Fibroblast of mammary gland (primary cell): ENCODE data around the gene CKM.

ENCODE experiments used
- DNase-seq: peaks from one replicate; pipeline ENCODE4 v3.0.0-alpha.2; 2010; ENCODE audit warnings: low read depth
- H3K4me3 ChIP-seq: 2 replicates; pipeline ENCODE4 v1.5.1; 2011; ENCODE audit warnings: low read depth, mild to moderate bottlenecking, low read length, moderate library complexity; ENCODE audit not compliant: control insufficient read depth
- TF ChIP-seq, protein P1 (sequence below): conservative IDR thresholded peaks from 2 replicates; pipeline ENCODE4 v1.5.1; 2011; ENCODE audit warnings: low read depth, low read length, inconsistent platforms; ENCODE audit not compliant: control insufficient read depth, insufficient read depth

The CKM gene

DNA sequence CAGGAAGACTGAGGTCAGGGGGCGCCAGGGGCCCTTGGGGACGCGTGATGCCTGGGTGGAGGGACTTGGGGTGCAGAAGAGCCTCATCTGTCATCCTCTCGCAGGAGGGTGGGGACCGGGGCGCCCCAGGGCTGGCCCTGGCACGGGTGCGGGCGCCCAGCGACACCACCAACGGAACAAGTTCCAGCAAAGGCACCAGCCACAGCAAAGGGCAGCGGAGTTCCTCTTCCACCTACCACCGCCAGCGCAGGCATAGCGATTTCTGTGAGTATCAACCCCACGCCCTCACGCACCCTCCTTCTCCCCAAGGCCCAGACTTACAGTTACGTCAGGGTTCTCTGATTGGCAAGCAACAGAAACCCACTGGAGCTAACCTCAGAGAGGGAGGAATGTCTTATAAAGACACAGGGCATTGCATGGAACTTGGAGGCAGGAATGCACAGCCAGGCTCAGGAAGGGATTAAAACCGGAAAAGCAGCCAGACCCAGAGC is 42.2 kb downstream of the CKM start:
- TF ChIP-seq, protein P1, sequence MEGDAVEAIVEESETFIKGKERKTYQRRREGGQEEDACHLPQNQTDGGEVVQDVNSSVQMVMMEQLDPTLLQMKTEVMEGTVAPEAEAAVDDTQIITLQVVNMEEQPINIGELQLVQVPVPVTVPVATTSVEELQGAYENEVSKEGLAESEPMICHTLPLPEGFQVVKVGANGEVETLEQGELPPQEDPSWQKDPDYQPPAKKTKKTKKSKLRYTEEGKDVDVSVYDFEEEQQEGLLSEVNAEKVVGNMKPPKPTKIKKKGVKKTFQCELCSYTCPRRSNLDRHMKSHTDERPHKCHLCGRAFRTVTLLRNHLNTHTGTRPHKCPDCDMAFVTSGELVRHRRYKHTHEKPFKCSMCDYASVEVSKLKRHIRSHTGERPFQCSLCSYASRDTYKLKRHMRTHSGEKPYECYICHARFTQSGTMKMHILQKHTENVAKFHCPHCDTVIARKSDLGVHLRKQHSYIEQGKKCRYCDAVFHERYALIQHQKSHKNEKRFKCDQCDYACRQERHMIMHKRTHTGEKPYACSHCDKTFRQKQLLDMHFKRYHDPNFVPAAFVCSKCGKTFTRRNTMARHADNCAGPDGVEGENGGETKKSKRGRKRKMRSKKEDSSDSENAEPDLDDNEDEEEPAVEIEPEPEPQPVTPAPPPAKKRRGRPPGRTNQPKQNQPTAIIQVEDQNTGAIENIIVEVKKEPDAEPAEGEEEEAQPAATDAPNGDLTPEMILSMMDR, result no peak
- DNase-seq, result no peak
- no peak overlapping the region for H3K4me3 ChIP-seq

DNA sequence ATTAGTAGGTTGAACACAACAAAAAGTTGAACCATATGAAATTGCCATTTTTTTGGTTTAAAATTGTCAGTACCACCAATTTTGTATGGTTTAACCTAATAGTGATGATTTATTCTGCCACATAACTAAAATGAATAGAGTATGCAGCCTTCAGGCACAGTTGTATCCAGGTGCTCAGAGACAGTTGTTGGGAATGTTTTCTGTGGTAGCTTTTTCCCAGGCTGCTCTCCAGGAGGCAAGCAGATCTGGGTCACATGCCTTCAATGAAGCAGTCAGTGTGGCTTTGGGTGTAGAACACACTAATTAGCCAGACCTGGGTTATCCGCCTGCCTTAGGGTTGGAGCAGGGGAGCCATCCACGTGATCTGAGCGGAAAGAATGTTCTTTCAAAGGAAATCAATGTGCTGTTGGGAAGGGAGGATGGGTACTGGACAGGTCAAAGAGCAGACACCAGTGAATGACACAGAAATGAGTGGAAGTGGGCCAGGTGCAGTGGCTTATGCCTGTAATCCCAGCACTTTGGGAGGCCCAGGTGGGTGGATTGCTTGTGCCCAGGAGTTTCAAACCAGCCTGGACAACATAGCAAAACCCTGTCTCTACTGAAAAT is 43.0 kb downstream of the CKM start:
- TF ChIP-seq, protein P1, result no peak
- no peak for DNase-seq
- no peak overlapping the region for H3K4me3 ChIP-seq

DNA sequence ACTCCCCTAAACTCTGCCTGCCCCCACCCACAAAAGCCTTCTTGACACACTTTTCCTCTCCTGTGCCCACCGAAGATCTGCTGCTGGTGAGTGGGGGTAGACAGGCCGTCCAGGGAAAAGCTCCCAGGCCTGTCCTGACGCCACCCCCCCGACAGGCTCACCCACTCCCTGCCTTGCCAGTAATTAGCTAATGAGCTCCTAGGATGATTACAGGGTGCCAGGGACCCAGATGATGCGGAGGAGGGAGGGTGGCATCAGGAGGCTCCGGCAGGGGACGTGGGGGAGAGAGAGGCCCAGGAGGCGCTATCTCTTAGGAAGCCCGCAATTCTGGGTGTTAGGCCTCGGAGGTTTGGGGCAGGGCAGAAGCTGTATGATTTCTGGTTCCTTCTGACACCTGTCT is 44.6 kb downstream of the CKM start:
- no peak overlapping the region for H3K4me3 ChIP-seq
- TF ChIP-seq, protein P1, result no peak
- DNase-seq, result no peak

DNA sequence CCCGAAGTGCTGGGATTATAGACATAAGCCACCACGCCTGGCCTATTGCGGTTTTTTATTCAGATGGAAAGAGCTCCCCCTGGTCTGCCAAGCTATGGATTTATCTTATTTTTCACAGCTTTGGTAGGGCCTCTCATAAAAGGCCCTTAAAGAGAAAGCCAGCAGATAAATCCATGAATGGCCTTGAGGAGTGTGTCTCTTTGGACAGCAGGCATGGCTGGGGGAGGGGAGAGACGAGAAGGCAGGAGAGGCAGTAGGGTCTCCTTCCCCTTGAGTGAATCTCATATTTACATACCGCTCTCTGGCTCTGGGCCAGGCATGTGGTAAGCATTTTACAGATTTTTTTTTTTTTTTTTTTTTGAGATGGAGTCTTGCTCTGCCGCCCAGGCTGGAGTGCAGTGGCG is 46.4 kb downstream of the CKM start:
- TF ChIP-seq, protein P1, result no peak
- no peak for DNase-seq

DNA sequence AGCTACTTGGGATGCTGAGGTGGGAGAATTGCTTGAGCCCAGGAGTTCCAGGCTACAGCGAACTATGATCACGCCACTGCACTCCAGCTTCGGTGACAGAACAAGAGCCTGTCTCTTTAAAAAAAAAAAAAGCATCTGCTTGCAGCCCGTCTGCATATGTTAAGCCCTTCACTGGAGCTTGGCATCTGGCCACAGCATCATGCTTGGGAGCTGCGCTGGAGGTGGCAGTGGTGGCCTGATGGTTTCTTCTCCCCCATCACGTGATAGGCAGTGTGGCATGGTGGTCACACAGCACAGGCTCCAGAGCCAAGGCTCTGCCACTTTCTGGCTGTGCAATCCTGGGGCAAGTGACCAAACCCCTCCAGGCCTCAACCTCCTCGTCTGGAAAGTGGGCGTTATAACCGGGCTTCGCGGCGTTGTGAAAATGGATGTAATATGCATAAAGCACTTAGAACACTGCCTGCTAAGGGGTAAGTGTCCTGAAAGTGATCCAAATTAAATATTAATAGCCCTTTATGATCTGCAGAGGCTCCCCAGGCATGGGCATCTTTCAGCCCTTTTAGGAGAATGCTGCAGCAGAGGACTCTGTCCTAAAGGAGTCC is 47.2 kb downstream of the CKM start:
- no peak for DNase-seq
- H3K4me3 ChIP-seq, result no peak overlapping the region
- TF ChIP-seq, protein P1, result no peak

More for the DNA sequence above, 46.4 kb downstream of the CKM start:
- no peak overlapping the region for H3K4me3 ChIP-seq

DNA sequence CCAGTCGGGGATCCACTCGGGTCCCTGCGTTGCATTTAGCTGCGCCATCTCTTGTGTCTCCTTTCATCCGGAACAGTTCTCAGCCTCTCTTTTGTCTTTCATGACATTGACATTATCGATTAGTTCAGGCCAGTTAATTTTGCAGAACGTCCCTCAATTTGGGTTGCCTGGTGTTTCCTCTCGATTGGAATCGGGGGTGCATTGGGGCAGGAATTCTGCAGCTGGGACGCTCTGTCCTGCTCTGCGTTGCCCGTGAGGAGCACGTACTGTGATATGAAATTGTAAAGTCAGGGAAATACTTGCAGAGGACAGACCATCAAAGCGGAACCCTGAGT is 49.2 kb downstream of the CKM start:
- no peak overlapping the region for H3K4me3 ChIP-seq
- TF ChIP-seq, protein P1, result no peak

DNA sequence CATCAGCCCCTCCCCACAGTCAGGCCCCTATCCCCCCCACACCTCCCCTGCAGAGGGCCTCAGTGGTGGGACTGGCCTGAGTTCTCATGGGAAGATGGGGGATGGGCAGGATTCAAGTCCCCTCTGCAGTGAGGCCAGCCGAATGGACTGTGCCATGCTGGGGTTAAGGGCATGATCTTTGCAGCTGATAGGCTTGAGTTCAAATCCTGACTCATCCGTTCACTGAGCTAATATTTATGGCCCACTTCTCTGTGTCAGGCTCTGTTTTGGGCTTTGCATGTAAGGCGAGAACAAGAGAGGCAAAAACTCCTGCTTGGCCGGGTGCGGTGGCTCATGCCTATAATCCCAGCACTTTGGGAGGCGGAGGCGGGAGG is 51.0 kb downstream of the CKM start:
- no peak for DNase-seq
- TF ChIP-seq, protein P1, result no peak
- H3K4me3 ChIP-seq, result no peak overlapping the region

More for the DNA sequence above, 49.2 kb downstream of the CKM start:
- DNase-seq, result no peak
